NCI-H2029 treated with DMSO at 0.1 percent for 48 hours (cell line): Measurements from ENCODE around the gene LASP1.
"Not testable (repeated sequence)": the region's sequence is repeated elsewhere in the genome, so short reads cannot be mapped to it uniquely, and the experiment has no call there.

Experiments used
- DNase-seq: peaks from one replicate; lab custom pipeline; 2025; lab: John Stamatoyannopoulos, UW

Gene LASP1

DNA sequence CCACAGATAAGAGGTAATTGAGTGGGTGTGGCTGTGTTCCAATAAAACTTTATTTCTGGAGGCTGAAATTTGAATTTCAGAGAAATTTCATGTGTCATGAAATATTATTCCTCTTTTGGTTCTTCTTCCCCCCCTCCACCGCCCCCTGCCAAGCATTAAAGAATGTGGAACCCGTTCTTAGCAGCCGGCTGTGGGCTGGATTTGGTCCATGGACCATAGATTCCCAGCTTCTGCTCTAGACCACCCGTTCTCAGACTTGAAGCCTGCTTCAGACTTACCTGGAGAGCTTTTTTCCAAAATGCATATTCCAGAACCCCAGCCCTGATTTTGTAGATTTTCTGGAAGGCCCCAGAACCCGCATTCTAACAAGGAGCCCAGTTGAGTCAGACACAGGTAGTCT is 40.5 kb downstream of the LASP1 start:
- DNase-seq = no peak

- no peak for DNase-seq
These were observed 41.3 kb downstream of the LASP1 start for GRCh38 chr17:38911081-38911730.

GRCh38 chr17:38911731-38912081 is 41.8 kb downstream of the LASP1 start:
- not testable (repeated sequence) for DNase-seq

GRCh38 chr17:38912221-38912813 is 42.5 kb downstream of the LASP1 start:
- no peak for DNase-seq

- no peak for DNase-seq
These were observed 45.1 kb downstream of the LASP1 start for GRCh38 chr17:38914741-38915638.

- no peak for DNase-seq
These were observed 45.8 kb downstream of the LASP1 start for GRCh38 chr17:38915639-38915995.

GRCh38 chr17:38916771-38917170 is 46.9 kb downstream of the LASP1 start:
- DNase-seq = no peak

DNA sequence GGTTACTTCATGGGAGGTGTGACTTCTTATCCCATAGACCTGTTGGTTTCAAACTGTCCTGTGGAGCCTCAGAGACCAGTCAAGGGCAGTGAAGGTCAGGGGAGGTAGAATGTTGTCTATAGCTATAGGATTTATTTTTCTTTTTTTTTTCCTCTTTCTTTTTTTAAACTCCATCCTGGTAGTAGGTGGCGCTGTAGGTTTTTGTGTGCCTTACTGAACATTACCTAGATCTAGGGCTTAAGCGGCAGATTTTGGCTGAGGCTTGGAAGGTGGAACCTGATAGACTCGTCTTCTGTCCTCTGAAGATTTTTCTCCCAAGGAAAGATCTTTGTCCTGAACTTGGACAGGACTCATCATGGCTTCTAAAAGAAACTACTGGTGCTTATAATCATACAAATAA is 47.4 kb downstream of the LASP1 start:
- no peak for DNase-seq

- no peak for DNase-seq
These were observed 48.5 kb downstream of the LASP1 start for GRCh38 chr17:38918129-38918913.

DNA sequence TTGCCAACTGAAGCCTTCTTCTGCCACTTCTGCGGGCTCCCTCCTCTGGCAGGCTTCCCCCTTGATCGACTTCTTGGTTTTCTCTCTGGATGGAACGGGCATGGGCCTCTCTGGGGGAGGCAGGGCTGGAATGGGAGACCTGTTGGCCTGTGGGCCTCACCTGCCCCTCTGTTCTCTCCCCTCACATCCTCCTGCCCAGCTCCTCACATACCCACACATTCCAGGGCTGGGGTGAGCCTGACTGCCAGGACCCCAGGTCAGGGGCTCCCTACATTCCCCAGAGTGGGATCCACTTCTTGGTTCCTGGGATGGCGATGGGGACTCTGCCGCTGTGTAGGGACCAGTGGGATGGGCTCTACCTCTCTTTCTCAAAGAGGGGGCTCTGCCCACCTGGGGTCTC is 49.1 kb downstream of the LASP1 start:
- no peak for DNase-seq

GRCh38 chr17:38919316-38920078 is 49.6 kb downstream of the LASP1 start:
- no peak for DNase-seq

DNA sequence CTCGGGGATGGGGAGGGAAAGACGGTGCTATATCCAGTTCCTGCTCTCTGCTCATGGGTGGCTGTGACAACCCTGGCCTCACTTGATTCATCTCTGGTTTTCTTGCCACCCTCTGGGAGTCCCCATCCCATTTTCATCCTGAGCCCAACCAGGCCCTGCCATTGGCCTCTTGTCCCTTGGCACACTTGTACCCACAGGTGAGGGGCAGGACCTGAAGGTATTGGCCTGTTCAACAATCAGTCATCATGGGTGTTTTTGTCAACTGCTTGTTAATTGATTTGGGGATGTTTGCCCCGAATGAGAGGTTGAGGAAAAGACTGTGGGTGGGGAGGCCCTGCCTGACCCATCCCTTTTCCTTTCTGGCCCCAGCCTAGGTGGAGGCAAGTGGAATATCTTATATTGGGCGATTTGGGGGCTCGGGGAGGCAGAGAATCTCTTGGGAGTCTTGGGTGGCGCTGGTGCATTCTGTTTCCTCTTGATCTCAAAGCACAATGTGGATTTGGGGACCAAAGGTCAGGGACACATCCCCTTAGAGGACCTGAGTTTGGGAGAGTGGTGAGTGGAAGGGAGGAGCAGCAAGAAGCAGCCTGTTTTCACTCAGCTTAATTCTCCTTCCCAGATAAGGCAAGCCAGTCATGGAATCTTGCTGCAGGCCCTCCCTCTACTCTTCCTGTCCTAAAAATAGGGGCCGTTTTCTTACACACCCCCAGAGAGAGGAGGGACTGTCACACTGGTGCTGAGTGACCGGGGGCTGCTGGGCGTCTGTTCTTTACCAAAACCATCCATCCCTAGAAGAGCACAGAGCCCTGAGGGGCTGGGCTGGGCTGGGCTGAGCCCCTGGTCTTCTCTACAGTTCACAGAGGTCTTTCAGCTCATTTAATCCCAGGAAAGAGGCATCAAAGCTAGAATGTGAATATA is 50.8 kb downstream of the LASP1 start:
- DNase-seq = no peak

- no peak for DNase-seq
These were observed 52.0 kb downstream of the LASP1 start for GRCh38 chr17:38921756-38922411.

DNA sequence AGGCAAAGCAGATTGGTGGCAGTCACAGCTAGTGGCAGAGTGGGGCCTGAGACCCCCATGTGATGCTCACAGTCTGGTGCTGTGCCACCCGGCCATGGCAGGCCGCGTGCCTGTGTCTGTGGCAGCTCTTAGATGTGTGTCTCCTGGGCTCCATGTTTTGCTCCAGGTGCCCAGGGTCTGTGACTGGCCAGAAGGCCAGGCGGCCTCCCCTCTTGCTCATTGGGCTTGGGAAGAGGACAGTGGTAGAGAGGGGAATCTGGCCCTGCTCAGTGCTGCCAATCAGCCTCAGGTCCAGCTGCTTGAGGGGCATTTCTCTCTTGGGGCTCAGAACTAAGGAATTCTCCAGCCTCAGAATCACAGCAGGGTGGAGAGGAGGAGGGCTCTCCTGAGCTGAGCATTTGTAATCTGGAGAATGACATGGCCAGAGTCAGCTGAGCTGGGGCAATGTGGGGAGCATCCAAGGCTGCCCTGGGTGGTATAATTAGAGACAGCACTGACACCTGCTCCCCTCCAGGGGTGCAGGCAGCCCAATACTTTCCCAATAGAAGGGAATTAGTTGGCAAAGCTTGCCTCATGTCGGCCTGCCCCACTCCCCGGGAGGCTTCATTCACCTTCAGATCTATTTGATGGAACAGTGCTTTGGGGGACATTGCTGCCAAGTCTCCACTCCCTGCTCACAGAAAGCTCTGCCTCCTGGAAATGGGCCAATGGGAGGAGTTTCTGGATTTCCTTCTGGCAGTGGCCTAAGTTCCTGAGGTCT is 52.9 kb downstream of the LASP1 start:
- peak; percentile 23 for DNase-seq

DNA sequence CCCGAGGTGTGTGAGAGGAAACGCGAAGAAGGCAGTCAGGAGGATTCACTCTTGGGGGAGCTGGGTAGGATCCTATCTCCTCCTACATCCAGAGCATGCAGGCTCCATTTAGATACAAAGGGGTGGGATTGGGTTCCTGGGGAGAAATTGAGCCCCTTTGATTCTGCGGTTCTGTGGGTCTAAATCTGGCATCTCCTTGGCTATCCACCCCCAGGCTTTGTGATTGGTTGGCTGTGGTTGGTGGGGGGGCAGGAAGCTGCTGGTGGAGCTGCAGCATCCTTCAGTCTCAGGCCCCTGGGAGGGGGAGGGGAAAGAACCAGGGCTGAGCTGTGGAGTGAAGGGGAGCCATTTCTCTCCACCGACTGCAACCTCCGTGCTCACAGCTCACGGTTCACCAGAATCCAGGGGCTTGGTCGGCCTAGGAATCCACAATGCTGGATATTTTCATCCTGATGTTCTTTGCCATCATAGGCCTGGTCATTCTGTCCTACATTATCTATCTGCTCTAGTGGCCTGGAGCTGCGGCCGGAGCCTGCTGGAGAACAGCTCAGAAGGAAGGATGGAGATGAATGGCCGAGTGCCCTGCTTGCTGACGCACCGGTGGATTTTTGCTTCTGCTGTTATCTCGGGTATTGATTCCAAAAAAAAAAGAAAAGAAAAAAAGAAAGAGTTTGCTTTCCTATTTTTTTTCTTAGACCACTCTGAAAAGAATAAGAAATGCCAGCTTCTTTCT is 55.6 kb downstream of the LASP1 start, which contains the start of gene LASP1NB:
Gene LASP1NB (plus strand): TSS at position 352 of the 733 bp plus-strand sequence.
- no peak for DNase-seq

- DNase-seq = no peak
These were observed 56.6 kb downstream of the LASP1 start for GRCh38 chr17:38926293-38927070.

- DNase-seq = not testable (repeated sequence)
These were observed 60.9 kb downstream of the LASP1 start for GRCh38 chr17:38930782-38931181.

GRCh38 chr17:38933962-38934361 is 64.1 kb downstream of the LASP1 start:
- not testable (repeated sequence) for DNase-seq
